Activated CD4-positive, alpha-beta memory T cell treated with anti-CD3 and anti-CD28 coated beads, Interleukin-2, amount 10 ng/mL, durations not matched to agents 7 days and 5 days (primary cell): Measurements from ENCODE around the gene NUP93. TPM values are rescaled to one million over a fixed set of nuclear protein-coding genes. Genes with fewer than 3 reads are reported as not detected.
A peak's percentile ranks its signal among the peaks of the same experiment; 100 is the strongest.

ENCODE experiments used
- CTCF ChIA-PET: fragments of 350-600 bp; sonication (Branson Sonifier 250); formaldehyde crosslinking; loops from one replicate; lab custom pipeline; 2021; ENCODE audit warnings: antibody characterized with exemption, inconsistent platforms; lab: Charles Lee
- POLR2A ChIA-PET: fragments of 350-600 bp; sonication (Branson Sonifier 250); formaldehyde crosslinking; loops from one replicate; lab custom pipeline; 2021; ENCODE audit warnings: antibody characterized with exemption; lab: Charles Lee
- DNase-seq: peaks from one replicate; pipeline ENCODE4 v3.0.0-alpha.2; 2020
- H3K27ac Mint-ChIP-seq: one replicate; pipeline ENCODE4 v1.8.0; 2021; ENCODE audit warnings: mild to moderate bottlenecking, mixed read lengths
- H3K27me3 Mint-ChIP-seq: one replicate; pipeline ENCODE4 v1.8.0; 2021; ENCODE audit warnings: mixed read lengths
- H3K36me3 Mint-ChIP-seq: one replicate; pipeline ENCODE4 v1.8.0; 2021; ENCODE audit warnings: low read depth, mixed read lengths
- H3K4me1 Mint-ChIP-seq: one replicate; pipeline ENCODE4 v1.8.0; 2021; ENCODE audit warnings: mixed read lengths
- H3K4me3 Mint-ChIP-seq: one replicate; pipeline ENCODE4 v1.8.0; 2021; ENCODE audit warnings: mild to moderate bottlenecking, mixed read lengths
- H3K9me3 Mint-ChIP-seq: one replicate; pipeline ENCODE4 v1.8.0; 2021; ENCODE audit warnings: mixed read lengths
- total RNA-seq, 2 experiments: library from RNA; stranded (reverse); gene quantifications; one replicate each; pipeline ENCODE4 v1.2.3, GENCODE V29; 2021

The NUP93 gene
- total RNA-seq, 2 experiments from 2014 or later = 66.4 to 70.1 TPM

- no peak for DNase-seq
- peaks cover 8% of the 10 kb centered on the region for H3K36me3 Mint-ChIP-seq
- ChIA-PET POLR2A (no interaction called here), CTCF (no interaction called here)
- no peaks in the 10 kb centered on the region for H3K27me3 Mint-ChIP-seq
- H3K4me3 Mint-ChIP-seq = no peak overlapping the region
- peaks cover 34% of the 10 kb centered on the region for H3K4me1 Mint-ChIP-seq
- H3K9me3 Mint-ChIP-seq = no peaks in the 10 kb centered on the region
- no peak overlapping the region for H3K27ac Mint-ChIP-seq
Measured at GRCh38 chr16:56776562-56776961, 46.6 kb downstream of the NUP93 start.

DNA sequence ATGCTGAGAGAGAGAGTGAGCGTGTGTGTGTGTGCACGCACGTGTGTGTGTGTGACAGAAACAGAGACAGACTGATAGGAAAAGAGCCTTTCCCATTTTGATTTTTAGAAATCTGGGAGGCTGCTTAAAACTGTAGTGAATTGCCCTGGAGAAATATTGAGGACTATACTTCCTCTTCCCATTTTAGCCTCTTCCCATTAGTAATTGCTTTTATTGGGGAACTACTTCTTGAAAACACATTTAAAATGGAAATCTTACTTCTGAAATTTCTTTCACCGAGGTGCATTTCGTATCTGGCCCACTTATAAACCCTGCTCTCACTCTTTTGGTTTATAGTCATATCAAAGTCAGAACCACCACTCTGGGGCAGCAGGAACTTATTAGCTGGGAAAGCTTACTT lies 47.1 kb downstream of the NUP93 start:
- no peaks in the 10 kb centered on the region for H3K27me3 Mint-ChIP-seq
- POLR2A ChIA-PET = no interaction called here
- CTCF ChIA-PET = interaction anchor here (0.6 to 1.1 kb wide), 2 partner anchors 9 to 175 kb away, joined by 3 to 5 read pairs; no protein-coding TSS in a partner anchor

DNA sequence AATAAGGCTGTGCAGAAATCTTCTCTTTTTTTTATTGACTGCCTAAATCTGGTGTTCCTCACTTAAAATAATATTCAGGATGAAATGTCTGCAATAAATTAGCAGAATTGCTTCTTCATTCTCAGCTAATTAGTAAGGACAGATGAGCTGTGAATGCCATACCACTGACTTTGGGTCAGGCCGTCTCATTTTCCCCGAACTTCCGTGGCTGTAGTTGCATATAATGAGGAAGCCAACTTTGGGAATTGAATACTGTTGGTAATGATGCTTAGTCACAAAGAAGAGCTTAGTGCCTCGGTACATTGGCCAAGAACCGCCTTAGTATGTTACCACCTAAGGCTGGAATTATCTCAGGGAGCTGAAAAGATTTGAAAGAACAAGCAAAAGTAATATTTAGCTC lies 47.6 kb downstream of the NUP93 start:
- ChIA-PET CTCF (interaction anchor here (0.6 to 1.1 kb wide), 2 partner anchors 9 to 174 kb away, joined by 3 to 5 read pairs; no protein-coding TSS in a partner anchor), POLR2A (no interaction called here)
- Mint-ChIP-seq H3K9me3 (no peaks in the 10 kb centered on the region), H3K27ac (no peak overlapping the region), H3K4me1 (peaks cover 29% of the 10 kb centered on the region), H3K4me3 (no peak overlapping the region), H3K36me3 (peaks cover 6% of the 10 kb centered on the region), H3K27me3 (no peaks in the 10 kb centered on the region)
- DNase-seq = no peak

More for the DNA sequence above, 47.1 kb downstream of the NUP93 start:
- no peak overlapping the region for H3K4me3 Mint-ChIP-seq
- peaks cover 34% of the 10 kb centered on the region for H3K4me1 Mint-ChIP-seq
- H3K36me3 Mint-ChIP-seq = peaks cover 8% of the 10 kb centered on the region
- no peak for DNase-seq
- no peak overlapping the region for H3K27ac Mint-ChIP-seq
- no peaks in the 10 kb centered on the region for H3K9me3 Mint-ChIP-seq

GRCh38 chr16:56779906-56780305 lies 50.0 kb downstream of the NUP93 start:
- no peak for DNase-seq
- no peaks in the 10 kb centered on the region for H3K9me3 Mint-ChIP-seq
- ChIA-PET CTCF (interaction anchor here (1.0 to 1.6 kb wide), 2 partner anchors 10 to 78 kb away, joined by 3 to 4 read pairs; no protein-coding TSS in a partner anchor), POLR2A (interaction anchor here (1.0 kb wide), 1 partner anchor 9 kb away, joined by 3 read pairs; no protein-coding TSS in a partner anchor)
- H3K4me1 Mint-ChIP-seq = peaks cover 32% of the 10 kb centered on the region
- H3K4me3 Mint-ChIP-seq = no peak overlapping the region
- H3K27ac Mint-ChIP-seq = no peak overlapping the region
- H3K27me3 Mint-ChIP-seq = no peaks in the 10 kb centered on the region
- H3K36me3 Mint-ChIP-seq = peaks cover 4% of the 10 kb centered on the region

GRCh38 chr16:56780646-56781045 lies 50.7 kb downstream of the NUP93 start:
- Mint-ChIP-seq H3K36me3 (peaks cover 4% of the 10 kb centered on the region), H3K4me3 (no peak overlapping the region), H3K4me1 (peaks cover 32% of the 10 kb centered on the region), H3K27me3 (no peaks in the 10 kb centered on the region), H3K27ac (no peak overlapping the region), H3K9me3 (no peaks in the 10 kb centered on the region)
- ChIA-PET POLR2A (interaction anchor here (1.0 kb wide), 1 partner anchor 8 kb away, joined by 3 read pairs; no protein-coding TSS in a partner anchor), CTCF (interaction anchor here (0.9 to 1.6 kb wide), 3 partner anchors 10 to 79 kb away, joined by 3 to 4 read pairs (median 3); no protein-coding TSS in a partner anchor)
- DNase-seq = peak; percentile 31

DNA sequence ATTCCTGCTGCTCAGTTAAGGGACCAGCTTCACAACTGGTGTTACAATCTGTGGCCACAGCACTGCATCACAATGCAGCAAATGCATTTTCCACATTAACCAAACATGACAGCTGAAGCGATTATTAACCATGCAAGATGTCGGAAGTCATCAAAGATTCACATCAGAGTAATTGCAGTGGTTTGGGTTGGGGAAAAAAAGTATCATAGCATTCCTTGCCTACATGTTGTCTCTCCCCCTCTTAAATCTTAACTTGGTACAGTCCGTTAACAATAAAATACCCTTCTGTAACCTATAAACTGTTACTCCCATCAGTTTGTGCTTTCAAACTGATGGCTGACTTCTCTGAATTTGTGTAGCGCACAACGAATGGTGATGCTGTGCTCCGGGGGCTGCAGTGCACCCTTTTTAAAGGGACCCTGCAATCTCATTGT lies 51.6 kb downstream of the NUP93 start:
- no peaks in the 10 kb centered on the region for H3K9me3 Mint-ChIP-seq
- ChIA-PET POLR2A (no interaction called here), CTCF (interaction anchor here (0.6 to 1.6 kb wide), 3 partner anchors 9 to 162 kb away, joined by 3 to 6 read pairs (median 4); no protein-coding TSS in a partner anchor)
- no peak overlapping the region for H3K4me3 Mint-ChIP-seq
- peaks cover 4% of the 10 kb centered on the region for H3K36me3 Mint-ChIP-seq
- DNase-seq = no peak
- H3K4me1 Mint-ChIP-seq = peaks cover 32% of the 10 kb centered on the region
- no peak overlapping the region for H3K27ac Mint-ChIP-seq
- H3K27me3 Mint-ChIP-seq = no peaks in the 10 kb centered on the region

DNA sequence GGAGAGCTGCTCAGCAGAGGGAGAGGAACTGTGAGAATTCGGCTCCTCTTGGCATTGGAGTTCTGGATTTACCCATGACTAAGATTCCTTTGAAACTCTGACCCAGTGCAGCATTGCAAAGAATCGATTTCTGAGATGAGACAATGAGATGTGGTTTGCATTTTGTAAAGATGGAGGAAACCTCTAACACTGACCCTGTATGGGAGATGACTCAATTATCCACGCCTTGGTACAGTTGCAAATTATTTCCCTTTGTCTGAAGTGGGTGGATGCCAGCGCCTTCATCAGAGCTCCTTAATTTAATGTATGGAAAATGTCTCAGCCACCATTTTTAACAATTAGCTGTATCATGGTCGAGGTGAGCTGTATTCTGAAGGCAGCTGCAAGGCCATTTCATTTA lies 53.4 kb downstream of the NUP93 start:
- Mint-ChIP-seq H3K27me3 (no peaks in the 10 kb centered on the region), H3K4me3 (no peak overlapping the region), H3K27ac (no peak overlapping the region), H3K4me1 (peaks cover 32% of the 10 kb centered on the region), H3K9me3 (no peaks in the 10 kb centered on the region), H3K36me3 (no peaks in the 10 kb centered on the region)
- ChIA-PET POLR2A (interaction anchor here (1.2 kb wide), 1 partner anchor 47 kb away, joined by 4 read pairs; no protein-coding TSS in a partner anchor), CTCF (interaction anchor here (2.5 to 2.6 kb wide), 2 partner anchors 10 to 81 kb away, joined by 7 to 10 read pairs; no protein-coding TSS in a partner anchor)
- DNase-seq = no peak

DNA sequence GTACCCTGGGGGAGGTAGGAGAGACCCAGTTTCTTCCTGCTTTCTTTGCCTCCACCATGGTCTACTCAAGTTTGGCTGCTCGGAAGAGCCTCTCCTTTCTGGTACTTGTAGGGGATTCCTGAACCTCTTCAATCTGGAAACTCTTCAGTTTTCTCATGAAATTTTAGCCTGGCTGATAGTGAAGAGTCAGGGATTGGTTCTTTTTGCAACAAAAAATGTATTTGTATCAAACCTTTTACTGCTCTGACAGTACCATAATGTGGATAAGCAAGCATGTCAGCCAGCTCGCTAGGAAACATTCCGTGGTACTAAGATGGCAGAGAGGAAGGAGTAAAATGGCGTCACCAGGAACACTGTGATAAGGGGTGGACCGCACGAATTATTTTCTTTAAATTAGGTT lies 55.4 kb downstream of the NUP93 start:
- no peaks in the 10 kb centered on the region for H3K27me3 Mint-ChIP-seq
- no peak overlapping the region for H3K4me3 Mint-ChIP-seq
- H3K9me3 Mint-ChIP-seq = no peaks in the 10 kb centered on the region
- ChIA-PET POLR2A (no interaction called here), CTCF (interaction anchor here (1.6 kb wide), 1 partner anchor 83 kb away, joined by 4 read pairs; no protein-coding TSS in a partner anchor)
- no peaks in the 10 kb centered on the region for H3K36me3 Mint-ChIP-seq
- H3K4me1 Mint-ChIP-seq = peaks cover 27% of the 10 kb centered on the region
- no peak overlapping the region for H3K27ac Mint-ChIP-seq
- DNase-seq = no peak

DNA sequence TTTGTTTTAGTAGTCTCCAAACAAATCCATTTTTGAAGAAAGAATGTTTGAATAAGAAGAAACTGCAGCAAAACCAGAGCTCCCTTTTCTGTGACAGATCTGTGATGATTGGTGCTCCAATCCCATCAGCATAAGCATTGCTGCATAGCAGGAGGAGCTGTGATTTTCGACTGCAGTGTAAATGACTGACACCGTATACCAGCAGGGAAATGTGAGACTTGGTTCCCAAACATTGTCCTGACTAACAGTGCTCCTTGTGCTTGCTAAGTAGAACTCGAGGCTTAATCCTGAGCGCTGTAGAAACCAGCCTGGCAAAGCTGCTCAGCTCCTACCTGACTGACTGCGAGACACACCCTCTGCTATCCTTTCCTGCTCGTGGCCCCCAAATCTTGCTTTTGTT lies 57.2 kb downstream of the NUP93 start:
- POLR2A ChIA-PET = no interaction called here
- no peak overlapping the region for H3K4me3 Mint-ChIP-seq
- no peak for DNase-seq
- CTCF ChIA-PET = interaction anchor here (1.3 kb wide), 1 partner anchor 19 kb away, joined by 3 read pairs; no protein-coding TSS in a partner anchor
- H3K36me3 Mint-ChIP-seq = no peaks in the 10 kb centered on the region
- H3K27ac Mint-ChIP-seq = no peak overlapping the region
- H3K4me1 Mint-ChIP-seq = peaks cover 12% of the 10 kb centered on the region
- H3K9me3 Mint-ChIP-seq = no peaks in the 10 kb centered on the region
- H3K27me3 Mint-ChIP-seq = no peaks in the 10 kb centered on the region

GRCh38 chr16:56788435-56788834 lies 58.5 kb downstream of the NUP93 start:
- H3K4me3 Mint-ChIP-seq = no peak overlapping the region

DNA sequence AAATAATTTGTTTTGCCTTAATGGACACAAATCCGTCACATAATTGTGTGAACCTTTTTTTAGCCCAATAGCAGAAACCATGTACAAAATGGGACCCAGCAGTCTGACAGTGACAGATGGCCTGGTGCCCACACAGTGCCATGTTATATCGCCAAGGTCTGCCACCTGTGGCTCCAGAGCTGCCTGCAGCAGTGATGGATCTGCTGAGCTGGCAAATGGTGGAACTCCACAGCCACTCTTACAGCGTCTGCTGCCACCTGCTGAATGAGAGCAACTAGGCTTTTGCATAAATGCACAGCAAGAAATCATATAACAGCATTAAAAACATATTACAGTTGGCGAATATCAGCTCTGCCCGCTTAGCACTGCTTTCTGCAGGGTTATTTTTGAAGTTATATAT lies 59.4 kb downstream of the NUP93 start:
- ChIA-PET POLR2A (interaction anchor here (0.6 to 1.2 kb wide), 2 partner anchors 9 to 143 kb away, joined by 3 read pairs; partner anchors contain the start of gene HERPUD1), CTCF (interaction anchor here (0.7 to 1.5 kb wide), 8 partner anchors 10 to 213 kb away, joined by 3 to 6 read pairs (median 3); no protein-coding TSS in a partner anchor)
- DNase-seq = peak; percentile 57
- no peak overlapping the region for H3K27ac Mint-ChIP-seq
- H3K27me3 Mint-ChIP-seq = no peaks in the 10 kb centered on the region
- H3K9me3 Mint-ChIP-seq = no peaks in the 10 kb centered on the region
- H3K4me1 Mint-ChIP-seq = peaks cover 1% of the 10 kb centered on the region
- no peaks in the 10 kb centered on the region for H3K36me3 Mint-ChIP-seq
- H3K4me3 Mint-ChIP-seq = no peak overlapping the region

More at GRCh38 chr16:56788435-56788834, 58.5 kb downstream of the NUP93 start:
- POLR2A ChIA-PET = interaction anchor here (1.2 kb wide), 1 partner anchor 8 kb away, joined by 3 read pairs; no protein-coding TSS in a partner anchor
- DNase-seq = no peak
- no peaks in the 10 kb centered on the region for H3K9me3 Mint-ChIP-seq
- CTCF ChIA-PET = interaction anchor here (0.6 to 1.5 kb wide), 3 partner anchors 95 to 212 kb away, joined by 3 to 4 read pairs (median 3); no protein-coding TSS in a partner anchor
- no peak overlapping the region for H3K27ac Mint-ChIP-seq
- no peaks in the 10 kb centered on the region for H3K27me3 Mint-ChIP-seq
- H3K36me3 Mint-ChIP-seq = no peaks in the 10 kb centered on the region
- H3K4me1 Mint-ChIP-seq = peaks cover 6% of the 10 kb centered on the region

GRCh38 chr16:56792967-56793366 lies 63.0 kb downstream of the NUP93 start:
- ChIA-PET POLR2A (no interaction called here), CTCF (interaction anchor here (0.9 to 2.3 kb wide), 13 partner anchors 9 to 216 kb away, joined by 3 to 13 read pairs (median 5); no protein-coding TSS in a partner anchor)
- no peaks in the 10 kb centered on the region for H3K27me3 Mint-ChIP-seq
- H3K4me3 Mint-ChIP-seq = no peak overlapping the region
- H3K36me3 Mint-ChIP-seq = no peaks in the 10 kb centered on the region
- H3K27ac Mint-ChIP-seq = no peak overlapping the region
- no peak for DNase-seq
- H3K9me3 Mint-ChIP-seq = no peaks in the 10 kb centered on the region
- no peaks in the 10 kb centered on the region for H3K4me1 Mint-ChIP-seq

GRCh38 chr16:56793492-56793891 lies 63.6 kb downstream of the NUP93 start:
- H3K4me1 Mint-ChIP-seq = no peaks in the 10 kb centered on the region
- H3K4me3 Mint-ChIP-seq = no peak overlapping the region
- no peak overlapping the region for H3K27ac Mint-ChIP-seq
- ChIA-PET CTCF (interaction anchor here (0.9 to 2.3 kb wide), 10 partner anchors 10 to 170 kb away, joined by 3 to 13 read pairs (median 5); no protein-coding TSS in a partner anchor), POLR2A (no interaction called here)
- DNase-seq = peak; percentile 27
- no peaks in the 10 kb centered on the region for H3K27me3 Mint-ChIP-seq
- no peaks in the 10 kb centered on the region for H3K9me3 Mint-ChIP-seq
- no peaks in the 10 kb centered on the region for H3K36me3 Mint-ChIP-seq
